Transverse colon (tissue), 3 donors: ENCODE data around the gene PLK4.

Source experiments
- CTCF ChIP-seq, 5 experiments: fragments of 200-600 bp in 3 of 5; fragments of 450-650 bp in 2 of 5; sonication (generic) in 3 of 5; IDR thresholded peaks; 1 replicate in 2 of 5; 2 replicates in 3 of 5; pipeline ENCODE4 v1.5.1; 2016 to 2017; ENCODE audit warnings: antibody characterized with exemption in 5 of 5, inconsistent platforms in 3 of 5, mild to moderate bottlenecking in 2 of 5, moderate library complexity in 1 of 5
- EP300 ChIP-seq: sonication (generic); formaldehyde crosslinking; IDR thresholded peaks from one replicate; pipeline ENCODE4 v1.6.1; 2017; ENCODE audit warnings: antibody characterized with exemption, low read depth
- POLR2A ChIP-seq: fragments of 450-650 bp; IDR thresholded peaks from one replicate; pipeline ENCODE4 v1.6.1; 2016; ENCODE audit warnings: antibody characterized with exemption, mild to moderate bottlenecking, moderate library complexity

- TF ChIP-seq CTCF (IDR thresholded peaks at IDR 0.05), result no peak
- TF ChIP-seq POLR2A, result no peak
- TF ChIP-seq EP300, result no peak
These were observed 33.9 kb upstream of the PLK4 start for GRCh38 chr4:127846765-127847164.
